ENCODE data around the gene OAS1. TPM values are rescaled to one million over a fixed set of nuclear protein-coding genes. Genes with fewer than 3 reads are reported as not detected.
"Not testable (repeated sequence)": the region's sequence is repeated elsewhere in the genome, so short reads cannot be mapped to it uniquely, and the experiment has no call there.

OAS1 gene
- total RNA-seq, 1 donor from 2014 or later, result 13.5 TPM

GRCh38 chr12:112936927-112937326 is 30.2 kb downstream of the OAS1 start:
- DNase-seq (ENCODE audit: low read depth in 2 of 2), result no peak

GRCh38 chr12:112937741-112938719 is 31.3 kb downstream of the OAS1 start, which contains the start of gene OAS3:
OAS3 (plus strand) TSS chr12:112938474; CDS start chr12:112938531, 57 bp downstream.
- DNase-seq (ENCODE audit: low read depth in 2 of 2), result peak; percentile 67 to 86

DNA sequence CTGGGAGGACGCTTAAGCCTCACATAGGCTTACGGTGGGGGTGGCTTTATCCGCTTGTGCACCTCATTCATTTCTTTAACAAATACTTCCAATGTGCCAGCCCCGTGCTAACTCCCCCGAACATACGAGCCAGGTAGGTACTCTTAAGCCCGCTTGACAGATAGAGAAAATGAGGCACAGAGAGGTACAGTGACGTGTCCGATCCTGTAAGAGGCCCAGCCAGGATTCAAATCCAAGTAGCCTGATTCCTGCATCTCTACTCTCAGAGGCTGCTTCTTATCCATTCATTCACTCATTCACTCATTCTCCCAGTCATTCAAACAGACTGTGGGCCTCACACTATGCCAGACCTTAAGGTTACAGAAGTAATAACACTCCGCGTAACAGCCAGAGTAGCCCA is 32.0 kb downstream of the OAS1 start:
- DNase-seq (ENCODE audit: low read depth in 2 of 2), result peak; percentile 5 to 13

DNA sequence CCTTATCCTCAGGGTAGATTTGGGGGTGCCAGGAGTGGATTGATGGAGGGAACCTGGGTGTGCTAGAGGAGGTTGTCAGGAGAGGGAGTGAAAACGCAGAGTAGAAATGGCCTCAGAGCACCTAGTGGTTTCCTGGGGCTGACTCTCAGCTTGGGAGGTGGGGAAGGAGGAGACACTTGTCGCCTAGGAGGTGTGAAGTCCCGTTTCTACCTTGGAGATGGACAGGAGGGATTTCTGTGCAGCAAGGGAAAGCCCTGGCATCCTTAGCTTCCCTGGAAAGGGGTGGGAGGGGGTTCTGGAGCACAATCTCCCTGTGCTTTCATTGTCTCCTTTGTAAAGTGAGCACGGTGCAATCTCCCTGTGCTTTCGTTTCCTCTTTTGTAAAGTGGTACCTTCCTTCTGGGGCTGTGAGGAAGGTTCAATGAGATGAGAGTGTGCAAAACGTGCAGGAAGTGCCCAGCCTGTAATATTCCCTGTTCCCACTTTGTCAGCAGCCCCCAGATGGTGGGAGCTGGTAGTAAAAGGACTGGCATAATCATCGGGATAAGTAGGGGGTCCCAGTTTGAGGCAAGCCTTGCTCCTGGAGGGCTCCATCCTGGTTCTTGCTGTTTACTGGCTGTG is 33.1 kb downstream of the OAS1 start:
- DNase-seq (ENCODE audit: low read depth in 2 of 2), result no peak

DNA sequence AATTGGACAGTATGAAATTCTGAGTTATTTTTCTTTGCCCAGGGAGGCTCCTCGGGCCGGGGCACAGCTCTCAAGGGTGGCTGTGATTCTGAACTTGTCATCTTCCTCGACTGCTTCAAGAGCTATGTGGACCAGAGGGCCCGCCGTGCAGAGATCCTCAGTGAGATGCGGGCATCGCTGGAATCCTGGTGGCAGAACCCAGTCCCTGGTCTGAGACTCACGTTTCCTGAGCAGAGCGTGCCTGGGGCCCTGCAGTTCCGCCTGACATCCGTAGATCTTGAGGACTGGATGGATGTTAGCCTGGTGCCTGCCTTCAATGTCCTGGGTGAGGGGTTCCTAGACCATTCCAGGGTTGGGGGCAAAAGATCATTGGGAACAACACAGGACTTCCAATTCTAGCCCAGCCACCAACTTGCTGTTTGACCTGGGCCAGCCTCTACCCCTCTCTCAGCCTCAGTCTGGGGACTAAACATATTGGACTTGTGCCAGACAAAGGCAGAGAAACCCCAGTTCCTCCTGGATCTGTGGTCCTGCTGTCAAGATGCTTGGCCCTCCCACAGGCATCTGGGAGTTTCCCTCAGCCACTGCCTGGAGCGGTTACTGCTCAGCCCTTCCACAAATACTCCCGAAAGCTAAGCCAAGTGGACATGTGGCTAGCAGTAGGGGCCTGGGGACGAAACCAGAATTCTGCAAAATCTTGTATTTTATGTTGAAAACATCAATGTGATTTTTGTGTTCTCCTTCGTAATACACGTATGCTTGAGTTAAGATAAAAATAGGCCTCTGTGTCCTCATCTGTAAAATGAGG is 35.0 kb downstream of the OAS1 start:
- DNase-seq (ENCODE audit: low read depth in 2 of 2), result no peak

- DNase-seq (ENCODE audit: low read depth in 2 of 2), result no peak
These were observed 35.8 kb downstream of the OAS1 start for GRCh38 chr12:112942572-112942971.

DNA sequence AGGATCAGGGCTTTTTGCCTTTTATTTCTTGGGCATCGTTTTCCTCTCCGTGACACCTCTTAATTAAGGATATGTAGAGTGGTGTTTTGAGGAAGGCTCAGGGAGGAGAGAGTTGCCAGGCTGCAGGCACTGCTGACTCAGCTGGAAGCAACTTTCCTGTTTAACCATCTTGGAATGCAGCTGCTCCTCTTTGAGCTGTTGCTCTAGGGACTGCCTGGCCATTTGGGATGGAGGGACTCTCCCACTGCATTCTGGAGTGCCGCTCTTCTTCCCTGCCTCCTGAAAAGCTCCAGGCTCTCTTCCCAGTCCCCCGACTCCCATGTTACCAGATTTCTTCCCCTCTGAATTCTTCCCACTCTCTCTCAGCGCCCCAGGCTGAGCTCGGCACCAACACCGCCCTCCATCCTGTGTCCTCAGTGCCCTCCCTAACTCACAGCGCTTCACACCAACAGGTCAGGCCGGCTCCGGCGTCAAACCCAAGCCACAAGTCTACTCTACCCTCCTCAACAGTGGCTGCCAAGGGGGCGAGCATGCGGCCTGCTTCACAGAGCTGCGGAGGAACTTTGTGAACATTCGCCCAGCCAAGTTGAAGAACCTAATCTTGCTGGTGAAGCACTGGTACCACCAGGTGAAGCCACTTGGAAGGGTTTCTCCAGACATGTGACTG is 37.4 kb downstream of the OAS1 start:
- no peak for DNase-seq (ENCODE audit: low read depth in 2 of 2)

- DNase-seq (ENCODE audit: low read depth in 2 of 2), result no peak
These were observed 38.8 kb downstream of the OAS1 start for GRCh38 chr12:112945515-112945914.

DNA sequence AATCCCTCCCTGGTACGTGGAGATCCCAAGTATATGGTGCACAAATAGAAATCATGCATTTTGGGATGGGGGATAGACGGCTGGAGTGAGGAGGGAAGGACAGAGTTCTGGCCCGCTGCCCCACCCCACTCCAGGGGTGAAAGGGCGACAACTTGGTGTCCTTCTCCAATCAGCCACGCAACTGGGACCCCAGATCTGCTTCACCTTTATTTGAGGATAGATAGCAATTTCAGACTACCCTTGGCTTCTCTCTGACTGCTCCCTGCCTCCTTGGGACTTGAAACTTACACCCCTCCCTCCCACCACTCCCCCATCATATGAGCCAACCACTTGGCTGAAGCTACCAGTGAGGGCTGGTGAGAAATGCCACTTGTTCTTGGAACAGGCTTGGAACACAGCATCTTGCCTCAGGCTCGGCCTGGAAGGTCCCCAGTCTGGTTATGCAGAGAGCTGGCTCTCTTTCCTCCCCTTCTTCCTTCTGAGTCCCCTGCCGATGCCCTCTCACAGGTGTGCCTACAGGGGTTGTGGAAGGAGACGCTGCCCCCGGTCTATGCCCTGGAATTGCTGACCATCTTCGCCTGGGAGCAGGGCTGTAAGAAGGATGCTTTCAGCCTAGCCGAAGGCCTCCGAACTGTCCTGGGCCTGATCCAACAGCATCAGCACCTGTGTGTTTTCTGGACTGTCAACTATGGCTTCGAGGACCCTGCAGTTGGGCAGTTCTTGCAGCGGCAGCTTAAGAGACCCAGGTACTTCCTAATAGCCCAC is 39.7 kb downstream of the OAS1 start:
- DNase-seq (ENCODE audit: low read depth in 2 of 2), result no peak

- no peak for DNase-seq (ENCODE audit: low read depth in 2 of 2)
These were observed 40.6 kb downstream of the OAS1 start for GRCh38 chr12:112947314-112947713.

GRCh38 chr12:112947761-112948160 is 41.0 kb downstream of the OAS1 start:
- no peak for DNase-seq (ENCODE audit: low read depth in 2 of 2)

GRCh38 chr12:112948806-112949205 is 42.0 kb downstream of the OAS1 start:
- DNase-seq (ENCODE audit: low read depth in 2 of 2), result no peak

GRCh38 chr12:112950701-112951100 is 43.9 kb downstream of the OAS1 start:
- DNase-seq (ENCODE audit: low read depth in 2 of 2), result no peak

GRCh38 chr12:112957125-112957524 is 50.4 kb downstream of the OAS1 start:
- not testable (repeated sequence) for DNase-seq (ENCODE audit: low read depth in 2 of 2)

- no peak for DNase-seq (ENCODE audit: low read depth in 2 of 2)
These were observed 54.3 kb downstream of the OAS1 start for GRCh38 chr12:112961074-112961473.

- no peak for DNase-seq (ENCODE audit: low read depth in 2 of 2)
These were observed 54.8 kb downstream of the OAS1 start for GRCh38 chr12:112961536-112961935.

DNA sequence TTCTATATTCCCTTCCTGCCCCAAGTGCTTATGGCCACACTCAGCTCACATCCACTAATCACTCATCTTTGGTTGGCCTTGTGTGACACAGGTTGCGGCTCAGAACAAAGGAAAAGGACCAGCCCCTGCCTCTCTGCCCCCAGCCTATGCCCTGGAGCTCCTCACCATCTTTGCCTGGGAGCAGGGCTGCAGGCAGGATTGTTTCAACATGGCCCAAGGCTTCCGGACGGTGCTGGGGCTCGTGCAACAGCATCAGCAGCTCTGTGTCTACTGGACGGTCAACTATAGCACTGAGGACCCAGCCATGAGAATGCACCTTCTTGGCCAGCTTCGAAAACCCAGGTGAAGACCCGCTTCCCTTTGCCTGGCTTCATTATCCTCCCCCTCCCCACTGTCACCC is 55.8 kb downstream of the OAS1 start:
- no peak for DNase-seq (ENCODE audit: low read depth in 2 of 2)

- no peak for DNase-seq (ENCODE audit: low read depth in 2 of 2)
These were observed 56.6 kb downstream of the OAS1 start for GRCh38 chr12:112963227-112963861.

GRCh38 chr12:112964067-112964670 is 57.4 kb downstream of the OAS1 start:
- DNase-seq (ENCODE audit: low read depth in 2 of 2), result no peak

- no peak for DNase-seq (ENCODE audit: low read depth in 2 of 2)
These were observed 58.2 kb downstream of the OAS1 start for GRCh38 chr12:112964915-112965314.

Data from lung microvascular endothelial cell (primary cell).